Gastroesophageal sphincter (tissue), 3 donors: Measurements from ENCODE around the gene HDGFL2.

Experiments used
- CTCF ChIP-seq, 4 experiments: fragments of 200-600 bp in 2 of 4; fragments of 450-650 bp in 2 of 4; sonication (generic) in 1 of 4; IDR thresholded peaks; one replicate each; pipeline ENCODE4 v1.5.1; 2017 to 2019; ENCODE audit warnings: antibody characterized with exemption in 4 of 4, mild to moderate bottlenecking in 2 of 4, moderate library complexity in 2 of 4
- EP300 ChIP-seq: sonication (generic); formaldehyde crosslinking; IDR thresholded peaks from one replicate; pipeline ENCODE4 v1.6.1; 2017; ENCODE audit warnings: antibody characterized with exemption, mild to moderate bottlenecking
- POLR2A ChIP-seq, 2 donors: fragments of 450-650 bp; IDR thresholded peaks; one replicate each; pipeline ENCODE4 v1.6.1; 2017; ENCODE audit warnings: antibody characterized with exemption in 2 of 2, mild to moderate bottlenecking in 2 of 2, moderate library complexity in 1 of 2
- POLR2AphosphoS5 ChIP-seq: sonication (generic); formaldehyde crosslinking; IDR thresholded peaks from one replicate; pipeline ENCODE4 v1.6.1; 2017; ENCODE audit warnings: antibody characterized with exemption

- TF ChIP-seq CTCF (IDR thresholded peaks at IDR 0.05), result no peak
- TF ChIP-seq POLR2A (IDR thresholded peaks at IDR 0.05), result no peak
- TF ChIP-seq POLR2AphosphoS5, result no peak
- no peak for TF ChIP-seq EP300
Measured at GRCh38 chr19:4529924-4530522, 57.9 kb downstream of the HDGFL2 start.
